ENCODE results near the gene ART1. TPM values are rescaled to one million over a fixed set of nuclear protein-coding genes. Genes with fewer than 3 reads are reported as not detected.

Gene ART1
- total and polyA plus RNA-seq, 7 donors: 1.1 to 1.2 TPM; not detected in 5

DNA sequence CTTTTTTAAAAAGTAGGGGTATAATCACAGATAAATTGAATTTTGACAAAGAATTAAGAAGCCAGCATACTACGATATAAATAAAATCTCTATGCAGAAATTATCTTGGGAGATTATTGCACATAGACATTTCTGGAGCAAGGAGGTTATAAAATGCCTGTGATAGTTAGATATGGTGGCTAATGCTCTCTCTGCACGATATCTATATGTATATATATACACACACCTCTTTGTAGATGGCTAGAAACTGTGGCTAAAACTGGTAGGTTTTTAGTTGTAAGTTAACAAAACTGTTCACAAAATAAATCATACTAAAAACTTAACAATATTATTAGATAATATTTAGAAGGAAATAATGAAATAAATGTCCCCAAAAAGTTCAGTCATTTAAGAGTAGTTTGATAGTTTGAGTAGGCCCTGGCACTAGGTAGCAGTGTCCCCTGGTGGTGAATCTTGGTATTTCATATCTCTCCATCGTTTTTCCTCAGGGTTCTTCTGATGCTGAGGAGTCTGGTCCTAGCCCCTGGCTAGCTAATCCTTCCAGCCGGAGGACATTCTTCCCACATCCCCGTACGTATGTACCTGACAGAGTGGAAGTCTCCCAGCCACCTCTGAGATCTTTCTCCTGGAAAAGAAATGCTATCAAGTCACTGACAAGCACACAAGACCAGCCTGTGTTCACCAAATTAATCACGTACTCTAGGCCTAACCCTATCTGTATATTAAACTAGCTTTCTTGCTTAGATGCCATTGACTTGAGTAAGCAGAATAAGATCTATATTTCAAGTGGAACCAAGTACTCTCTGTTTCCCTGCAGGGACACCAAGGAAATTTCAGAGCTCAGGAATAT is 35.3 kb upstream of the ART1 start:
- TF ChIP-seq, protein P1, sequence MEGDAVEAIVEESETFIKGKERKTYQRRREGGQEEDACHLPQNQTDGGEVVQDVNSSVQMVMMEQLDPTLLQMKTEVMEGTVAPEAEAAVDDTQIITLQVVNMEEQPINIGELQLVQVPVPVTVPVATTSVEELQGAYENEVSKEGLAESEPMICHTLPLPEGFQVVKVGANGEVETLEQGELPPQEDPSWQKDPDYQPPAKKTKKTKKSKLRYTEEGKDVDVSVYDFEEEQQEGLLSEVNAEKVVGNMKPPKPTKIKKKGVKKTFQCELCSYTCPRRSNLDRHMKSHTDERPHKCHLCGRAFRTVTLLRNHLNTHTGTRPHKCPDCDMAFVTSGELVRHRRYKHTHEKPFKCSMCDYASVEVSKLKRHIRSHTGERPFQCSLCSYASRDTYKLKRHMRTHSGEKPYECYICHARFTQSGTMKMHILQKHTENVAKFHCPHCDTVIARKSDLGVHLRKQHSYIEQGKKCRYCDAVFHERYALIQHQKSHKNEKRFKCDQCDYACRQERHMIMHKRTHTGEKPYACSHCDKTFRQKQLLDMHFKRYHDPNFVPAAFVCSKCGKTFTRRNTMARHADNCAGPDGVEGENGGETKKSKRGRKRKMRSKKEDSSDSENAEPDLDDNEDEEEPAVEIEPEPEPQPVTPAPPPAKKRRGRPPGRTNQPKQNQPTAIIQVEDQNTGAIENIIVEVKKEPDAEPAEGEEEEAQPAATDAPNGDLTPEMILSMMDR (IDR thresholded peaks at IDR 0.05): peak in 3 of 4 experiments; percentile 54 to 68 (median 66)
- no peak for TF ChIP-seq POLR2AphosphoS5 (IDR thresholded peaks at IDR 0.05)
- no peak overlapping the region for H3K4me3 ChIP-seq
- no peak overlapping the region for H3K27ac ChIP-seq
- H3K4me1 ChIP-seq: no peaks in the 10 kb centered on the region
- no peaks in the 10 kb centered on the region for H3K9me3 ChIP-seq
- no peaks in the 10 kb centered on the region for H3K36me3 ChIP-seq
- WGBS, 2 donors: 41 to 60% methylated on average over 7 of the region's 7 CpGs
- no peak for DNase-seq
- intact Hi-C loops (cut with DNase I): no loop called here
- H3K27me3 ChIP-seq: no peaks in the 10 kb centered on the region

DNA sequence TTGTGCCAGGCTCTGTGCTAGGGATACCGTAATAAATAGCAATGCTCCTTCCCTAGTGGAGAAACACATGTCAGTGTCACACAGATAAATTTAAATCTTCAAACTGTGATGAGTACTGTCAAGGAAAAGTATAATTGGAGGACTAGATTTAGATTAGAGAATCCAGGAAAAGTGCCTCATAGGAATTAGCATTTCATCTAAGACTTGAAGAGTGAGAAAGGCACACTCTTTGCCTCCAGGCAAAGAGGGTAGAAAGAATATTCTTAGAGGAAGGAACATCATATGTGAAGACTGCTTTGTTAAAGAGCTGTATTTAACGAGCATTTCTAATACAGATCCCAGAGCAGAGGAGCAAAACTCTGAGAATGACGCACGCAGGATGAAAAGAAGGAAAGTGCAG is 34.1 kb upstream of the ART1 start:
- Histone ChIP-seq H3K9me3 (no peaks in the 10 kb centered on the region), H3K27me3 (no peaks in the 10 kb centered on the region), H3K36me3 (no peaks in the 10 kb centered on the region), H3K27ac (no peak overlapping the region), H3K4me3 (no peak overlapping the region), H3K4me1 (no peaks in the 10 kb centered on the region)
- TF ChIP-seq POLR2A (IDR thresholded peaks at IDR 0.05): no peak
- no peak for TF ChIP-seq EP300 (IDR thresholded peaks at IDR 0.05)
- no peak for TF ChIP-seq POLR2AphosphoS5 (IDR thresholded peaks at IDR 0.05)
- TF ChIP-seq, protein P1 (IDR thresholded peaks at IDR 0.05): no peak
- 85 to 90% methylated on average over 4 of the region's 4 CpGs for WGBS, 2 donors
- intact Hi-C loops (cut with DNase I): no loop called here
- DNase-seq: no peak

DNA sequence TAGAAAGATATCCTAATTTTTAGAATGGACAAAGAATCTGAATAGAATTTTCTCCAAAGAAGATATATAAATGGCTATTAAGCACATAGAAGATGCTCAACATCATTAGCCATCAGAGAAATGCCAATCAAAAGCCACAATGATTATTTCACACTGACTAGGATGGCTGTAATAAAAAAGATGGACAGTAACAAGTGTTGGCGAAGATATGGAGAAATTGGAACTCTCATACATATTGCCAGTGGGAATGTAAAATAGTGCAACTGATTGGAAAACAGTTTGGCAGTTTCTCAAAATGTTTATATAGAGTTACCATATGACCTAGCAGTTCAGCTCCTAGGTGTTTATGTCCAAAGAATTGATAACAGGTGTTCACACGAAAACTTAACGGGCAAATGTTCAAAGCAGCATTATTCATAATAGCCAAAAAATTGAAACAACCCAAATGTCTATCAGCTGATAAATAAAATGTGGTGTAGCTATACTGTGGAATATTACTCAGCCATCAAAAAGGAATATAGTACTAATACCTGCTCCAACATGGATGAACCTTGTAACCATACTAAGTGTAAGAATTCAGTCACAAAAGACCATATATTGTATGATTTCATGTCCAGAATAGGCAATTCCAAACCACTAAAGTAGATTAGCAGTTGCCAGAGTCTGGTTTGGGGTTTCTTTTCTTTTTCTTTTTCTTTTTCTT is 32.8 kb upstream of the ART1 start:
- no peak for DNase-seq
- Histone ChIP-seq H3K9me3 (no peaks in the 10 kb centered on the region), H3K4me3 (no peak overlapping the region), H3K27ac (no peak overlapping the region), H3K27me3 (no peaks in the 10 kb centered on the region), H3K36me3 (no peaks in the 10 kb centered on the region), H3K4me1 (no peaks in the 10 kb centered on the region)
- 76 to 79% methylated on average over 3 of the region's 3 CpGs for WGBS, 2 donors
- intact Hi-C loops (cut with DNase I): no loop called here
- TF ChIP-seq, protein P1 (IDR thresholded peaks at IDR 0.05): no peak
- TF ChIP-seq EP300 (IDR thresholded peaks at IDR 0.05) (no peak), POLR2A (IDR thresholded peaks at IDR 0.05) (no peak), POLR2AphosphoS5 (IDR thresholded peaks at IDR 0.05) (no peak)

- Histone ChIP-seq H3K9me3 (no peaks in the 10 kb centered on the region), H3K36me3 (no peaks in the 10 kb centered on the region), H3K4me1 (no peaks in the 10 kb centered on the region), H3K27me3 (no peaks in the 10 kb centered on the region), H3K4me3 (no peak overlapping the region), H3K27ac (no peak overlapping the region)
- intact Hi-C loops (cut with DNase I): no loop called here
- no peak for TF ChIP-seq POLR2A (IDR thresholded peaks at IDR 0.05)
- TF ChIP-seq POLR2AphosphoS5 (IDR thresholded peaks at IDR 0.05): peak in 1 of 4 donors; percentile 12
- 56 to 76% methylated on average over 10 of the region's 10 CpGs for WGBS, 2 donors
- no peak for DNase-seq
Measured at GRCh38 chr11:3613998-3614741, 30.8 kb upstream of the ART1 start.

- TF ChIP-seq POLR2AphosphoS5 (IDR thresholded peaks at IDR 0.05) (no peak), POLR2A (IDR thresholded peaks at IDR 0.05) (no peak), EP300 (IDR thresholded peaks at IDR 0.05) (no peak)
- TF ChIP-seq, protein P1 (IDR thresholded peaks at IDR 0.05): no peak
- H3K4me1 ChIP-seq: no peaks in the 10 kb centered on the region
- no peak overlapping the region for H3K4me3 ChIP-seq
- no peak for DNase-seq
- intact Hi-C loops (cut with DNase I): no loop called here
- WGBS, 2 donors: 54 to 78% methylated on average over 5 of the region's 5 CpGs
- no peak overlapping the region for H3K27ac ChIP-seq
- no peaks in the 10 kb centered on the region for H3K36me3 ChIP-seq
- no peaks in the 10 kb centered on the region for H3K27me3 ChIP-seq
- H3K9me3 ChIP-seq: no peaks in the 10 kb centered on the region
Measured at GRCh38 chr11:3614742-3615171, 30.2 kb upstream of the ART1 start.
